Chondrocyte (in vitro differentiated cells): ENCODE measurements around the gene AFAP1. TPM values are rescaled to one million over a fixed set of nuclear protein-coding genes. Genes with fewer than 3 reads are reported as not detected.
A peak's percentile ranks its signal among the peaks of the same experiment; 100 is the strongest.

Experiments
- DNase-seq: peaks from one replicate; pipeline ENCODE4 v3.0.0; 2021; ENCODE audit warnings: mixed read lengths, low spot score
- H3K27ac Mint-ChIP-seq: one replicate; pipeline ENCODE4 v1.8.0; 2021; ENCODE audit warnings: mild to moderate bottlenecking, moderate library complexity, mixed read lengths; ENCODE audit not compliant: unreplicated experiment
- H3K27me3 Mint-ChIP-seq: 2 replicates; pipeline ENCODE4 v1.8.0; 2021; ENCODE audit warnings: low read depth, mixed read lengths
- H3K36me3 Mint-ChIP-seq: 2 replicates; pipeline ENCODE4 v1.8.0; 2021; ENCODE audit warnings: low read depth, mixed read lengths
- H3K4me1 Mint-ChIP-seq: 2 replicates; pipeline ENCODE4 v1.8.0; 2021; ENCODE audit warnings: low read depth, mild to moderate bottlenecking, mixed read lengths
- H3K4me3 Mint-ChIP-seq: one replicate; pipeline ENCODE4 v1.8.0; 2021; ENCODE audit warnings: mild to moderate bottlenecking, moderate library complexity, mixed read lengths; ENCODE audit not compliant: unreplicated experiment
- H3K9me3 Mint-ChIP-seq: 2 replicates; pipeline ENCODE4 v1.8.0; 2021; ENCODE audit warnings: low read depth, mixed read lengths
- total RNA-seq: library from RNA; stranded (reverse); gene quantifications from 3 replicates; pipeline ENCODE4 v1.2.1, GENCODE V29; 2021
- TF ChIP-seq, protein P1 (sequence below): fragments of 200-600 bp; sonication (generic); IDR thresholded peaks from 2 replicates; pipeline ENCODE4 v1.5.0; 2021; ENCODE audit warnings: antibody characterized with exemption, mild to moderate bottlenecking, moderate library complexity

Gene AFAP1
- total RNA-seq, 1 donor from 2014 or later: 118 TPM

DNA sequence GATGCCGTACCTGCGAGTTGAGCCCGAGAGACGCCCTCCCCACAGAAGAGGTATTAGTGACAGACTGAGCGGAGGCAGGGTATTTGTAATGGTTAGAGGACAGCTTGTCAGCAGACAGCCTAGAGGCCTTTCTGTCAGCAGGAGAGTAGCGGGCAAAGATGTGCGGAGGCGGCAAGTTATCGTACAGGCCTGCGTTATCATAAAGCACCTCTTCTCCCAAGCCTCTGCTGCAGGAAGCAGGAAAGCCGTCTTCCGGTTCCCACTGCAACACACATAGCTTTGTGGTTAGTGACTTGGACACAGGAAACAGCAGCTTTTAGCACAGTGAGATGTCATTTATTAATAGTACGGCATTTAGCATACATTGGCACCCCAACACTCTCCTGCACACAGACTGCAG lies 158.3 kb downstream of the AFAP1 start:
- Mint-ChIP-seq H3K4me1 (peaks cover 50% of the 10 kb centered on the region), H3K27me3 (no peaks in the 10 kb centered on the region), H3K27ac (peak overlapping the region; percentile 91), H3K9me3 (no peaks in the 10 kb centered on the region), H3K36me3 (peaks cover 56% of the 10 kb centered on the region), H3K4me3 (no peak overlapping the region)
- TF ChIP-seq, protein P1, sequence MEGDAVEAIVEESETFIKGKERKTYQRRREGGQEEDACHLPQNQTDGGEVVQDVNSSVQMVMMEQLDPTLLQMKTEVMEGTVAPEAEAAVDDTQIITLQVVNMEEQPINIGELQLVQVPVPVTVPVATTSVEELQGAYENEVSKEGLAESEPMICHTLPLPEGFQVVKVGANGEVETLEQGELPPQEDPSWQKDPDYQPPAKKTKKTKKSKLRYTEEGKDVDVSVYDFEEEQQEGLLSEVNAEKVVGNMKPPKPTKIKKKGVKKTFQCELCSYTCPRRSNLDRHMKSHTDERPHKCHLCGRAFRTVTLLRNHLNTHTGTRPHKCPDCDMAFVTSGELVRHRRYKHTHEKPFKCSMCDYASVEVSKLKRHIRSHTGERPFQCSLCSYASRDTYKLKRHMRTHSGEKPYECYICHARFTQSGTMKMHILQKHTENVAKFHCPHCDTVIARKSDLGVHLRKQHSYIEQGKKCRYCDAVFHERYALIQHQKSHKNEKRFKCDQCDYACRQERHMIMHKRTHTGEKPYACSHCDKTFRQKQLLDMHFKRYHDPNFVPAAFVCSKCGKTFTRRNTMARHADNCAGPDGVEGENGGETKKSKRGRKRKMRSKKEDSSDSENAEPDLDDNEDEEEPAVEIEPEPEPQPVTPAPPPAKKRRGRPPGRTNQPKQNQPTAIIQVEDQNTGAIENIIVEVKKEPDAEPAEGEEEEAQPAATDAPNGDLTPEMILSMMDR: no peak
- peak; percentile 33 for DNase-seq

DNA sequence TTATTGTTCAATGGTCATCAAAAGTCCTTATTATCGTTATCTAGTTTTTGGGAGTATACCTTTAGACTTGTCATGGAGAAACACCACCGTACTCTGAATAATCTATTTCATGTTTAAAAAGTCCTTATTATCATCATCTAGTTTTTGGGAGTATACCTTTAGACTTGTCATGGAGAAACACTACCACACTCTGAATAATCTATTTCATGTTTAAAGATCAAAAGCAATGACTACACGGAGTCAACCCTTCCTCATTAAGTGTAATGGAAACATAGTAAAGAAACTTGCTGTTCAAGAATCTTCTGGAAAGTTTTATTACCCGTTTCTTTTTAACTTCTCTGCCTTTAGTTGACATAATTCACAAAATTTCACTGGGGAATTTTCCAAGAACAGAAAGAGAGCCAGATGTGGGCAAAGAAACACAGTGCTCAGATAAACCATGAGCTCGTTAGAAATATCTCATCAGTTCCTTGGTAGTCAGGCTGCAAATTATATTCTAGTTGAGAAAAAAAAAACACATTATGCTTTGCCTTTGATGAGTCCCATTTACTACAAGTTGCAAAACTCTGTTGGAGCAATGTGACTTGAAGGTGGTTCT lies 158.8 kb downstream of the AFAP1 start:
- DNase-seq: no peak
- H3K27ac Mint-ChIP-seq: peak overlapping the region; percentile 91
- no peak overlapping the region for H3K4me3 Mint-ChIP-seq
- peaks cover 50% of the 10 kb centered on the region for H3K4me1 Mint-ChIP-seq
- H3K27me3 Mint-ChIP-seq: no peaks in the 10 kb centered on the region
- peaks cover 51% of the 10 kb centered on the region for H3K36me3 Mint-ChIP-seq
- TF ChIP-seq, protein P1: no peak
- no peaks in the 10 kb centered on the region for H3K9me3 Mint-ChIP-seq

DNA sequence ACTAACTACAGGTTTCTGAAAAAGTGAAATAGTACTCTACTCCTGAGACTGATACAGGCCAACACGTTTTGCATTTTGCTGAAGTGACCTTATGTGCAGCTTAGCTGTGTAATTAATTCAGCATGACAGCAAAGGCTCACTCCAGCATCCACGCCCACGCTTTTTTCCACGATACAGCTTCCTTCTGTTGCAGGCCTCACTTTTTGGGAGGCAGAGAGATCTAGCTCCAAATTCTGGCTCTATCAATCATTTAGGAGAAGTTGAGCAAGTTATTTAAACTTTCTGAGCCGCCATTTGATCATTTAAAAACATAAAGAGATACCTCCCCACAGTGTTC lies 160.3 kb downstream of the AFAP1 start:
- no peaks in the 10 kb centered on the region for H3K9me3 Mint-ChIP-seq
- H3K36me3 Mint-ChIP-seq: peaks cover 45% of the 10 kb centered on the region
- TF ChIP-seq, protein P1: no peak
- H3K27me3 Mint-ChIP-seq: no peaks in the 10 kb centered on the region
- no peak overlapping the region for H3K27ac Mint-ChIP-seq
- peaks cover 46% of the 10 kb centered on the region for H3K4me1 Mint-ChIP-seq
- H3K4me3 Mint-ChIP-seq: no peak overlapping the region
- no peak for DNase-seq

DNA sequence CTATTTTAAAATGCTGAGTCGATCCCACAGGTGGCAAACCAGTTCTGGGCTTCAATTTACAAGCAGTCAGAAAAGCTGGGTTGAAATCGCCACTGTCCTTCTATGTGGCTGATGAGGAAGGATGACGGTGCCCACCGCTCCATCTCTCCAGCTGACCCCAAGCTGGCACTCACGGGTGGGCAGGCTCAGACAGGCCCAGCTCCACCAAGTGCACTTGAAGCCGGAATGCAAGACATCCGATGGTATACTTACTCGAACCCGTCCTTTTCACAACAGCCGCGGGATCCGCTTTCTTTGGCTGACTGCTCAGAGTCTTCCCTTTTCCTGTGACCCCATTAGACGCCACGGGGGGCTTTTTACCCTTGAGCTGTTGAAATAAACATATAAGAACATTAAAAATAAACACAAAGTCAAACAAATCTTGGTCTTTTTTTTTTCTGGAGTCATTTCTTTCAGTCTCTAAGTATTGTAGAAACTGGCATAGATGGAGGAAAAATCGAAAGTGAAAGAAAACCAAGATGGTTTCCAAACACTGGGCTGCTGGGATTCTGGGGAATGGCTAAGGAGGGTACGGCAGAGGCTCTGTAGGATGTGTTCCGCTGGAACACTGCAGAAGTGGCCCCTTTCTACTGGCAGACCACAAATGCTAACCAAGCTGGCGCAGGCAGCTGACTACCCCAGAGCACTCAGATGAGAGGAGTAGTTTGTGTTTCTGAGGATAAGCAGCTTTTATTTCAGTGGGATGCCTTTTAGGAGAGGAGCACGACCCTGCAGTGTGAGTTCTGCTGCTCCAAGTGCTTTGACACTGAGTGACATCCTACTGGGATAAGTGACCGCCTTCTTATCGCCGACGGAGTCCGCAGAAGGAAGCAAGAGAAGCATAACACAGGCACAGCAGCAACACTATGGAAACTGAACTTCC lies 160.9 kb downstream of the AFAP1 start:
- peak overlapping the region; percentile 76 for H3K27ac Mint-ChIP-seq
- no peak overlapping the region for H3K4me3 Mint-ChIP-seq
- H3K4me1 Mint-ChIP-seq: peaks cover 45% of the 10 kb centered on the region
- DNase-seq: peak; percentile 52
- H3K27me3 Mint-ChIP-seq: no peaks in the 10 kb centered on the region
- TF ChIP-seq, protein P1: no peak
- no peaks in the 10 kb centered on the region for H3K9me3 Mint-ChIP-seq
- peaks cover 47% of the 10 kb centered on the region for H3K36me3 Mint-ChIP-seq

DNA sequence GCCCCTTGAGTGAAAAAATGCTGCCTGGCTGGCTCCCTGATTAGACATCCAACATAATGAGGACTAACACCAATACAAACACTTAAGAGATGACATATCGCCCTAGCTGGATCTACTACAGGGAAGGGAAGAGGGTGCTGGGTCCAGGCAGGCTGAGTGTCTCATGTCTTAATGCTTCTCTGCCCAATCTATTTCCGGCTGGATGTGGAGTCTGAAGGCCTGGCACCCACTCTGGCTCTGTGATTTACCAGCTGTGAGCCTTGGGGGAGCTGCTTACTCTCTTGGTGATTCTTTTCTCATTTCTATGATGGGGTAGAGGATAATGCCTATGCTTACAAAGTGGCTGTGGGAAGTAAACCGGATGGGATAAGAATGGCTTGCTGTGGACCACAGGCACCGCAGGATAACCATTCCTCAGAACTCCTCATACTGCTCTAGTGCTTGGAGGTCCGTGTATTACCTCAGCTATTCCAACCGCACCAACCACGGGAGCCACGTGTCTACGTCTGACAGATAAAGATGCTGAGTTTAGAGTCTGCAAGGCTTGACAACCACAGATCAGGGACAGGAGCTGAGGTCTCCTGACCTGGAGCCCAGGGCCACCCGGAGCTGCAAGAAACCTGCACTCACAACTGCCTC lies 161.7 kb downstream of the AFAP1 start:
- Mint-ChIP-seq H3K27me3 (no peaks in the 10 kb centered on the region), H3K4me1 (peaks cover 37% of the 10 kb centered on the region), H3K9me3 (no peaks in the 10 kb centered on the region), H3K27ac (no peak overlapping the region), H3K4me3 (no peak overlapping the region), H3K36me3 (peaks cover 51% of the 10 kb centered on the region)
- TF ChIP-seq, protein P1: no peak
- peak; percentile 43 for DNase-seq
